Activated T-cell treated with anti-CD3 and anti-CD28 coated beads for 48 hours (primary cell): ENCODE data around the gene TNFRSF25.

ENCODE experiments used
- DNase-seq: peaks from one replicate; pipeline ENCODE4 v3.0.0-alpha.2; 2020; ENCODE audit warnings: low read depth

The TNFRSF25 gene

DNA sequence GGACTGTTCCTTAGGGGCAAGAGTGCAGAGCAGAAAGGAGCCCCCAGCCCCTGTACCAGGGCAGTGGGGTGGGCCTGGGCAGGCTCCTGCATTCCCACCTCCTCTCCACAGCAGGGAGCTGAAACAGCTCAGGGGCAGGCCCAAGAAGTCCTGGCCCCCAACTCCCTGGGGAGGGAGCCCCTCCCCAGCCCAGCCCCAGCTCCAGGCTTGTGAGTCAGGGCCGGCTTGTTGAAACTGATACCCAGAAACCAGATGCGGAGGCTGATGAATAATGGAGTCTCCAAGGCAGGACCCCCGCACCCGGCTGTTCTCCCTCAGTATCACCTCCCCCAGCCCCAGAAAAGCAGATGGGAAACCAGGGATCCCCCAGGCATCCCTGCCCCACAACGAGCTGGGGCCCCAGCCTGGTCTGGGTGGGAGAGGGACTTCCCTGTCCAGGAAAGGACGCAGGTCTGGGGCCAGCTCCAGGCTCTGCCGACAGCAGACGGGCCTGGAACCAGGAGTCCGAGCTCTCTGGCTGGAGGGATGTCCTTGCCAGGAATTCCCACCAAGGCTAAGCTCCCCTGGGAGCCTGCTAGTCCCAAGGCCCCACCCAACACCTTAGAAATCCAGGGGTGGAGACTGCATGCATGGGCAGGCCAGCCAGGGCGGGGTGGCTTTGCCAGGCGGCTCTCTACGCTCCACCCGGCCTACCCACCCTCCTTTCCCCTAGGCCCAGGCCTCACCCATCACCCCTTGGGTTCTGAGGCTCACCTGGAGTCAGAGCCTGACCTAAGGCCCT, 22.8 kb upstream of the TNFRSF25 start:
- DNase-seq, result no peak

DNA sequence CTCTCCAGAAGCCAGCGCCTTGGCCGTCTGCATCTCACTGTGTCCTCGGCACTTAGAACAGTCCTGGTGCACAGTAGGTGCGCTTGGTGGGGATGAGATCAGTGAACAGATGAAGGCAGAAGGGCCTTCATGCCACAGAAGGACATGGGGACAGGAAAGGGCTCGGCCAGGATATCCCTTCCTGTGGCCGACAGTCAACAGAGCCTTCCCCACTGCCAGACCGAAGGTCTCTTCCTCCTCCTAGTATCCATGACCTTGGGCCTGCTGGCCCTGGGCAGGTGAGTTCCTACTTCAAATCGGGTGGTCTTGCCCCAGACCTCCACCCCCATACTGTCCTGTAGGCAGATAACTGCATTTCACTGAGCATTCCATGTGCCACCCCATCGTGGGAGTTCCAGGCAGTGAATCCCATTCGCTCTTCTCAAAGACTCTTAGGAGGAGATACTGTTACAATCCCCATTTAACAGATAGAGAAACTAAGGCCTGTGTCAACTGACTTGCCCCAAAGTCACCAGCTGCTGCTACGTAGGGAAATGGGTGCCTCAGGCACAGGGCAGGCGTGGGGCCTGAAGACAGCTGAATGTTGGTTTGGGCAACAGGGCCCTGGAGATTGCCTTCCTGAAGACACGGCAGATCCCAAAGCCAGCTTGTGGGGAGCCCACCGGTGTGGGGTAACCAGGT, 22.0 kb upstream of the TNFRSF25 start:
- no peak for DNase-seq

DNA sequence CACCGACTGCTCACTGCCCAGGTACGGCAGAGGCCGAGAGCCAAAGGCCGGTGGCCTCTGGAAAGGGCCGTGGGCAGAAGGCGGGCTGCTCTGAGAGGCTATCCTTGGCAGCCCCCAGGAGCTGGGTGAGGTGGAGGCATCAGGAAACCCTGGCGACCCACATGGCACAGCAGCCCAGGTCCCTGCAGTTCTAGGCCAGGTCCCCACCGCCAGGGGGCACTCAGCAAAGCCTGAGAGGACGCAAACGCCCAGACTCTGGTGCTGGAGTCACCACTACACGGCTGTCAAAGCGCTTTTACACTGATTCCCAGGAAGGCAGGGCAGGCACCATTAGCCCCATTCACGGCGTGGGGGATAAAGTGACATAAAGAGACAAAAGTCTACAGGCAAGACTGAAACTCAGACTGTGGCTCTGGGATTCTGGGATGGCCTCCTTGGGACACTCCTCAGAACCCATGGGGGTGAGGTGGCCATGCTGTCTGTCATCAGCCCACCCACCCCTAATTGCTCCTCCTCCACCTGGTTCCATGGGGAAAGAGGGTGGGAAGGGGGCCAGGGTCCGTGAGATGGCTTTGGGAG, 20.5 kb upstream of the TNFRSF25 start:
- DNase-seq, result peak; percentile 84

DNA sequence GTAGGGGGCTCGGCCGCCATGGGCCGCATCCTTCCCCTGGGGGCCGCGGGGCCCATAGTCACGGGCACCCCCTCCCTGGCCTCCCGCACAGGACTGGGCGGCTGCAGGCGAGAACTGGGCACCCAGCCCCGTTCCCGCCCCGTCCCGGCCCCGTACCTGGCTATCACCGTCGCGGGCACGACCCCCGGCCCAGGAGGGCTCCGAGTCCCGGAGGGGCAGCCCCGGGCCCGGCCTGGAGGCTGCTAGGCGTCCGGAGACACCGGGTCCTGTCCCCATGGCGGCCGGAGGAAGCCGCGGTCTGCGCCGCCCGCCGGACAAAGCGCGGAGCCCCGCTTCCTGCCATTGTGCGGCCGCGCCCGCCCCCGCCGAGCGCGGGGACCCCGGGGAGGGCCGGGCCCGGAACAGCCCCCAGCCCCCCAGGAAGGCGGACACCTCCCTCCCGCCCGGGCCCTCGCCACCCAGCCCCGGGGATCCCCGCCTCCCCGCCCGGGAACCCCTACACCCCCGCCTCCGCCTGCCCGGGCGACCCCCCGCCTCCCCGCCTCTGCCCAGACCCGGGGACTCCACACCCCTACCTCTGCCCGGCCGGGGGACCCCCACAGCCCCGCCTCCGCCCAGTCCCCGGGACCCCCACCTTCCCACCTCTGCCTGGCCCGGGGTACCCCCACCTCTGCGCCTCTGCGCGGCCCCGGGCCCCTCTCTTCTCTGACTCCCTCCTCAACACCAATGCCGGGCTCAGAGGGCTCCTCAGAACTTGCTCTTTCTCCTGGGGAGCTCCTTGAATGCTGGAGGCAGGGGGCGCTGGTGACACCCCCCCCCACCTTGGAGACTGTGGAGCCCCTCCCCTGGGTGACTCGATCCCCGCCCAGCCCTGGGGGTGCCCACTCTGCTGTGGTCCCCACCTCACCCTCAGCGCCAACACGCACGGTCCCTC, 19.5 kb upstream of the TNFRSF25 start:
- no peak for DNase-seq

DNA sequence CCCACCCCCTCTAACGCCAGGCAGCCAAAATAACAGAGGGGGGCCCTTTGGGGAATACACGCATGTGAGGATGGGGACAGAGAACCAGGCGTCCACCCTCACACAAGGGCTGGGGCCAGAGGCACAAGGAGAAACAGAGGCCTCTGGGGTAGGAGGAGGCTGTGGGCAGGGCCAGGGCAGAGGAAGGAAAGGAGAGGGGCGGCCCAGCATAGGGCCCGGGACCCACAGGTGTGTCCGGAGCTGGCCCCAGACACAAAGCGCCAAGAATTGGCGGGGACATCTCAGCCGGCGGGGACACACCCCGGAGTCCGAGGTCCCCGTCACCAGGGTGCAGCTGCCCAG, 18.8 kb upstream of the TNFRSF25 start:
- DNase-seq, result no peak

DNA sequence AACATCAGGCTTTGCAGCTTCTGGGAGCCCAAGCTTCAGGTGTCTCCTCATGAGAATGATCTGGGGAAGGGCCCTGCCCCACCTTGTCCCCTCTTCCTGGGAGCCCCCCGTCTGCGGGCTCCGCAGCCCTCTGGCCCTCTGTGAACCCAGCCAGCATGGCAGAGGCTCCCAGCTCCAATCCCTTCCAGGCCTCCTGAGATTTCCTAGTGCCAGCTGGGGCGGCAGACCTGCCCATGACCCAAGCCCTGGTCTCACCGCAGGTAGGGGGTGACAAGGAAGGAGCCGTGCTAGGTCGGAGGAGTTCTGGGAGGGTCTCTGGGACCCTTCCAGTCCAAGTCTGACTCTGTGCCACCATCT, 17.8 kb upstream of the TNFRSF25 start:
- DNase-seq, result no peak

DNA sequence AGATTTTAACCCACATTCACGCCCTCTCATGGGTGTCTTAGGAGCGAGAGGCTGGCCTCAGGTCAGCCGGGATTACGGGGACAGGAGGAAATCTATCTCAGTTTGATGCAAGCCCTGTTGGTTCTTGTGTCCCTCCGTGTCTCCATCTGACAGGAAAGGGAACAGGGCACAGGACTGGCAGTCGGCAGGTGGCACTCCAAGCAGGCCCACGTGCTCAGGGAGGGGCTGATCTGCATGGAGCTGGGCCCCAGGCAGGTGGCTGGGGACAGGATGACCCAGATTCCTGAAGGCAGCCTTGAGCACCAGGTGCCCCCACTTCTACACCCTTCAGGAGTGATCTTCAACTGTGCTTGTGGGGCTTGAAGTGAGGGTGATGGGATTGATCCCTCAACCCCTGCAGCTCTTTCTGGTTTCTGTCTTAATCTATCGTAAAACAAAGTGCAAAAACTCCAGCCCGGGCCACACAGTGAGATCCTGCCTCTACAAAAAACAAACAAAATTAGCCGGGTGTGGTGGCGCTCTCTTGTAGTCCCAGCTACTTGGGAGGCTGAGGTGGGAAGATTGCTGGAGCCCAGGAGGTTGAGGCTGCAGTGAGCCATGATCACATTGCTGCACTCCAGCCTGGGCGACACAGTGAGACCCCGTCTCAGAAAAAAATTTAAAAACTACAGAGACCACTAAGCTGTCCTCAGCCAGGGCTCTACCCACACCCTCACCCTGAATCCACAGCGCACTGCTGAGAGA, 17.2 kb upstream of the TNFRSF25 start:
- DNase-seq, result no peak

DNA sequence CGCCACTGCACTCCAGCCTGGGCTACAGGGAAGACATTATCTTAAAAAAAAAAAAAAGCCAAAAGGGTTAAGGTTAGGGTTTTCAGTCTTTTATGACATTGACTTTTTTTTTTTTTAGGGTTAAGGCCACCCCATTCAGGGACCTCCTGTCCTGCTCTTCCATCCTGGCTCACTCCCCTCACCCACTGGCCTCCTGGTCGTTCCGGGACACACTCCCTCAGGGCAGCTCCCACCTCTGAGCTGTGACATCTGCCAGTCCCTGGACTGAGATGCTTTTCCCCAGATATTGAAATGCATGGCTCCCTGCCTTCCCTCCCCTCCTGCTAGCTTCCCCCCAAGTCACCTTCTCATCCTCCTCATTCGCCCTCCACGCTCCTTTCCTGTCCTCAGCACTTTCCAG, 15.8 kb upstream of the TNFRSF25 start:
- DNase-seq, result no peak

DNA sequence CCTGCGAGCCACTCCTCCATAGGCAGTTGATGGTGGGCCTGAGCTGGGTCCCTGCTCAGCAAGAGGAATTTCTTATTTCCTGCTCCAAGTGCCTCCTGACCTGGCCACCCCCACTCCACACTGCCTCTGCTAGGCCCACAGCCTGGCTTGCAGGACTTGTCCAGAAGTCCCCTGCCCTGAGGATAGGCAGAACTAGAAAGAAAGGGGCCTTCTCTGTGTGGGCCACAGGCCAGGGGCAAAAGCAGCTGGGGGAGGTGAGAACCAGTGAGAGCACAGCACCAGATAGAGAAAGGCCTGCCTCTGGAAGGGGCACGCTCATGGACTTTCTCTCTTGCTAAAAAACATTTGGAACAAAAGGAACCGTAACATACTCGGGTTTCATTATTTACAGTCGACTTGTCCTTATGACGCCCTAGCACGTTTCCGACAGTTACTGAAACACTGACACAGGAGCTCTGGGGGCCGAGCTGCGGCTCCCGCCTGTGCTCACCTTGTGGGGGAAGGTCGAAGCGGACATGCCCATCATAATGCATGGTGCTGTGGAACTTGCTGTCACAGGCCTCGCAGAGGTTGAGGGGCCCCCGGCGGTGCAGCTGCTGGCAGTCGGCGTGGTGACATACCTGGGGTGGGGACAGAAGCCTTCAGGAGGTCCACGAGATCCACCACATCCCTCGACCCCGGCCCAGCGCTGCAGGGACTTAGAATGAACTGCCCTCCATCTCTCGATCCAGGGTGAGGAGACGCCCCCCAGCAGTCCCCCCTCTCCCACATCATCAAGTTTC, 11.3 kb upstream of the TNFRSF25 start:
- no peak for DNase-seq

DNA sequence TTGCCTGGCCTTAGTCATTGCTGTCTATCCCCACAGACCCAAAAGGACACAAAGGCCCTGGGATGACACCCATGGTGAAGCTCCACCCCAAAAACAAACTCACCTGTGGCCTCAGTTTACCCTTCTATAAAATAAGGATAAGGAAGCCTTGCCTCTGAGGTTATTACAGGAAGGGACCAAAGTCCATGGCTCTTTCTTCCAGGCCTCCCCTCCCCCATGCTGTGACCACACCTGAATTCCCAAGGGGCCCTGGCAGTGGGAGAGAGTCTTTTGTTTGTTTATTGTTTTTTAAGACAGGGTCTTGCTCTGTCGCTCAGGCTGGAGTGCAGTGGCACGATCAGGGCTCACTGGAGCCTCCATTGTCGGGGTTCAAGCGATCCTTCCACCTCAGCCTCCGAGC, 10.5 kb upstream of the TNFRSF25 start:
- DNase-seq, result no peak

DNA sequence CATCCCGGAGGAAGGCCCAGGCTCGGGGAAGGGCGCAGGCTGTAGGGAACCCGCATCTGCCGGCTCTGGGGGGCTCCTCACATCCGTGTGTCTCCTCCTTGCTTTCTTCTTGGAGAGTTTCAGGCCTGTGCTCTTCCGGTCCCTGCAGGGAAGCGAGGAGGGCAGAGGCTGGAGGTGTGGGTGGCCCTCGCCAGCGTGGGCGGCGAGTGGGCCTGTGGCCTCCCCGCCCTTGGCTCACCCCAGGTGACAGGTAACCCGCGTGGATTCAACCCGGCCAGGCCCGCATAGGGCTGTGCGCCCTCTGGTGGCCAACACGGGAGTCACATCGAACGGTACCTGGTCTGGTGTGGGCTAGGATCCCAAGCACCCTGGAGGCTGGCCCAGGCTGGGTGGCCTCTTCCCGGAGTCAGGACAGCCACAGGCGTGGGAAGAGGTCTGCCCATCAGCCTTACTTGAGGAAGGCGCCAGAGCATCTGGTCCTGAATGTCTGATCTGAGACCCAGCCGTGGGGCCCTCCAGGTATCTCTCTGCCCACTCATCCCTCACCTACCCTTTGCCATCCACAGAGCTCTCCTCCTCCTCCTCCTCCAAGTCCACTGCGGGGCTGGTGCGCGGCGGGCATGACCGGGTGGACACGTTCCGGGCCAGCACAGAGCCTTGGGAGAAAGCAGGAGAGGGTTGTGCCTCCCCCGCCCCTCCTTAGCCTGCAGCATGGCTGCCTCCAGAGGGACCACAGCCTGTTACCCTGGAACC, 9.6 kb upstream of the TNFRSF25 start:
- peak; percentile 60 for DNase-seq

DNA sequence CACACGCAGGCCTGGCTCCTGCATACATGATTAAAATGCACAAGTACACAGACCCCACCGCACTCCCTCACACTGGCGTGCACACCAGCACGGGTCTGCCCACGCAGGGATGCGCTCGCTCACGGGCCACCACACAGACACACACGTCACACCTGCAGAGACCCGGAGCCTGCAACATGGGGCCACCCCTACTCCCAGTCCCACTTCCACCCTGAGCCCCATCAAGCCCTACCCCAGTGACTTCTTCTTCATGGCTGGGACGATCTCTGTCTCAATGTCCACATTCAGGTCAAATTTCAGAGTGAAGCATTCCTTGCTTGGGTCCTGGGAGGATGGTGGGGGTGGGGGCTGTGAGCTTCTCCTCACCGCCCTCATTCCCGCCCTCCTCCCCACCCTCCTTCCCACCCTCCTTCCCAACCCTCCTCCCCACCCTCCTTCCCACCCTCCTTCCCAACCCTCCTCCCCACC, 8.9 kb upstream of the TNFRSF25 start:
- no peak for DNase-seq

DNA sequence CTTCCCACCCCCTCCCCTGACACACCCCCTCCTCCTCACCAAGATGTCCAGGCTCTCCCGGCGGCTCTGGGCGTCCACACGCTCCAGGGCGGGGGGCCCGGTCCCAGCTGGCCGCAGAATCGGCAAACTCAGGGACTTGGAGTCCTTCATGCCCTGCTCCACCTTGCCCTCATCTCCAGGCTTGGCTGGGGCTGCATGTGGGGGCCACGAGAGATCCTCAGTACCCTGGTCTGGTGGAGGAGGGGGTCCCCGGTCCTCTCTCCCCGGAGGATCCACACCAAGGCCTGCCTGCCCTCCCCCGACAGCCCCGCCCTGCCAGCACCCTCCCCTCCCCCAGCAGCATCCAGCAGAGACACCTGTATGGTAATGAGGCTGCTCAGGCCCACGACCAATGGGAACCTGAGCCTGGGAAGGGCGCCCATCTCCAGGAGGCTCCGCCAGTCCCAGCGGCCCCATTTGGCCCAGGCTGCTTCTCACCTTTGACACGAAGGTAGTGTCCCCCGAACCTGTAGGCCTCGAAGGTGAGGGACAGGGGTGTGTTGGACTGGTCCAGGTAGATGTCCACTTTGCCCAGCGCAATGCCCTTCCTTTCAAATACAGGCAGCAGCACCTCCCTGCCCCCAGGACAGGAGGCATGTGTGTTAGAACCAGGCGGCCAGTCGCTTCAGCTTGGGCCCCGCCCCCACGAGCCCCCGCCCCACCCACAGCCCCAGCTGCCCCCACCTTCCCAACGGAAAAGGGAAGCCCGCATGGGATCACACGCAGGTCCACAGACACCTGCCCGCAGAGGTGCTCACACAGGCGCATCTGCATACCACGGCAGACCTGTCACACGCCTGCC, 8.2 kb upstream of the TNFRSF25 start:
- DNase-seq, result no peak

DNA sequence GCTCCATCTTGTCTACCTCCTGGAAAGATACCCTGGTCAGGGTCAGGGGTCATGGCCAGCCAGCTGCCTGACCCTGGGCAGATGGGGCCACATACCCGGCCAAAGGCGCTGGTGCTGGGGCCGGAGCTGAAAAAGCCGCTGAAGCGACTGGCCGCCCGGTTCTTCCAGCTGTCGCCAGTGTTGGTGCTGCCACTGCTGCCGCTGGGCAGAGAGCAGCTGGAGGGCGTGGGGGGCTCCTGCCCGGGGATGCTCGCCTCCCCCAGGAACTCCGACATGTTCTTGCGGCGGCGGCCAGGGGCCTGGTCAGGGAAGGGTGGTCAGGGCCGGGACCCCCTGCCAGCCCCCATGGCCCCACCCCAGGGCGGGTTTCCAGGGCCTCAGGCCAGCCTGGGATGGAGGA, 7.2 kb upstream of the TNFRSF25 start:
- no peak for DNase-seq

DNA sequence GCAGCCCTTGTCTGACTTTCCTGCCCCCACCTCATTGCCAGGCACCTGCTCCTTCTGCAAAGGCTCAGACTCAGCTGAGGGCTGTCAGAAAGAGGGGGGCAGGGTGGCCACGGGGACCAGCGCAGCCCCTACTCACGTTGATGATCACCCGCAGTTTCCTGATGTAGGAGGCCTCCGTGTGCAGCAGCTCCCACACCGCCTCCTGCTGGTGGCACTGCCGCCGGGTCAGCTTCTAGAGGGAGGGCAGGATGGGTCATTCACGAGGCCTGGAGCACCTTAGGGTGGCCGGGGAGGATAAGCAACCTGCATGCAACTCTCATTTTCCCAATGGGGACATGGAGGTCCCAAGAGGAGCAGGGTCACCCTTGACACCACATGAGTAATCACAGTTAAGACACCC, 6.4 kb upstream of the TNFRSF25 start:
- no peak for DNase-seq

DNA sequence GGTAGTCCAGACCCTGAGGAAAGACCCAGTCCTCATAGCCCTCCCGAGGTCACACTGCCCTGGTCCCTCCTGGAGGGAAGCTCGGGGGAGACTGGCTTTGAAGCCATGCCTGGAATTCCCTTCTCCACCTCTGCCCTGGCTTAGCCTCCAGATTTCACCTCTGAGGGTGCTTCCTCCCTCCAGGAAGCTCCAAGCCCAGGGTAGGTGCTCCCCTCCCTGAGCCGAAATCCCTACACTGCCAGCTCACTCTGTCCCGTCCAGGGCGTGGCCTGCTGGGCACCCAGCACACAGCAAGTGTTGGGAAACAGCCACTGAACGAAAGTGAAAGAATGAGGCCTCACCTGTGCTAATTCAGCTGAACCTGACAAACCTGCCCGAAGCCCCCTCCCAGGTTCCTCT, 6.0 kb upstream of the TNFRSF25 start:
- DNase-seq, result no peak

DNA sequence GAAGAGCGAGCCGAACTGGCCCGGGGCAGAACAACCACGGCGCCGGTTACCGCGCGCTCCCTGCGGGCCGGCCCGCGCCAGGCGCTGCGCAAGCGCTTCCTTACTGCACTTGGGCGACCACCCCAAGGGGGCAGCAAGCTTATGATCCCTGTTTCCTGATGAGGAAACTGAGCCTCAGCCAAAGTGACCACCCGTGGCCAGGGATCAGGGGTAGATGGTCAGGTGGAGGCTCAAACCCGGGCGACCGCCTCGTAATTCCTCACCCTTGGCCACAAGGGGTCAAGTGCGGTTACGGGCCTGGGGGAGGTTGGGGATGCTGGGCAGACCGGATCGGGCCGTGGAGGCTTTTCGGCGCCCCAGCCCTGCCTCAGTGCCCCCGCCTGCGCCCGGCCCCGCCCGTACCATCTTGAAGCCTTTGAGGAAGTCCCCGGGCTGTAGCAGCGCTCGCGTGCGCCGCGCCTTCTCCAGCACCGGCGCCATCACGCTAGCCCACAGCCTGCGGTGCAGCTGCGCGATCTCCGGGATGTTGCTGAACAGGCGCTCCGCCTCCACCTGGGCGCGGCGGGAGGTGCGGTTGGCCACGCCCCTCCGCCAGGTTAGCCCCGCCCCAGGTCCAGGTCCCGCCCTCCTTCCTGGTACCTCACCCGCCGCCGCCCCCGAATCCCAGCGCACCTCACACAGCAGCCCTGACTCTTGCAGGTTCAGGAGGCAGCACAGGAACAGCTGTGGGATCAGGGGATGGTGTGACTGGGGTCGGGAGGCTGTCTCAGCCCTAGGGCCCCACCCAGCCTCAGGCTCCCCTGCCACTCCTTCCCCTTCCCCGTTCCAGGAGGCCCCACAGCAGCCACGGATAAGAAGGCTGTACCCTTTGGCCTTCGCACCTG, 5.4 kb upstream of the TNFRSF25 start:
- DNase-seq, result no peak
